HG03432 (cell line): Measurements from ENCODE around the gene MGAT4C.
"Not testable (repeated sequence)": the region's sequence is repeated elsewhere in the genome, so short reads cannot be mapped to it uniquely, and the experiment has no call there.

Source experiments
- ATAC-seq: cut with Tn5 transposase; IDR thresholded peaks from one replicate; pipeline ENCODE4 v1.9.1; 2021; ENCODE audit warnings: mild to moderate bottlenecking, moderate library complexity; ENCODE audit not compliant: unreplicated experiment

The MGAT4C gene

DNA sequence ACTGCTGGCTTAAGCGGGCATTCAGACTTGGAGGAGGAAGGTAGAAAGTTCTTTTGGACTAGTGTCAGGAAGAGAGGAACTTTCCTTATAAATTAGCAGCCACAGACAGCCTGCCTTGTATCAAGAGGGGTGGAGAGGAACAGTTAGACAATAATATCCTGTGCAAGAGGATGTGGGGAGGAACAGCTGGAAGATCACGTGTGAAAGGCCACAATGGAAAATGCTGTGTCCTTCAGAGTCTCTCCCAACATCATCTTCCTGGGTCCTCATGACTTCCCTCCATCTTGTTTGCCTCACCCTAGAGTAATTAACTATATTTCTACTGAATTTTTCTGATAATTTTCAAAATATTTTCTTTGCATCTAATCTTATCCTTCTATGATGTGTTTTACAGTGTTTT, 117.4 kb downstream of the MGAT4C start:
- no peak for ATAC-seq

DNA sequence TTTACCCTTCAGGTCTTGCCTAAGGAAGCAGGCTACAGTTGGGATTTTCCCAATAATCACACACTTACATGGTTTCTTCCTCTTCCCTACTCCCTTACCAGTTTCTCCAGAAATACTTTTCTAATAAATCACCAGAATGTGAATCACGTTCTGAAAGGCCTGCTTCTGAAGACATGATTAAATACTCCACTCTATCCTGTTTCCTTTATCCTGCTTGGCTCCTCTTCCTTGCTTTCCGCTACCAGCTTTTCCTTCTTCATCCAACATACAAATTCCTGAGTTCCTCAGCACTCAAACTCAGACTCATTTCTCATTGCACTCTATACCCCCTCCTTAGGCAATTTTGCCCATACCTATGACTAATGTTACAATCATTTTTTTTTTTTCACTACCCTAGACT, 118.3 kb downstream of the MGAT4C start:
- no peak for ATAC-seq

DNA sequence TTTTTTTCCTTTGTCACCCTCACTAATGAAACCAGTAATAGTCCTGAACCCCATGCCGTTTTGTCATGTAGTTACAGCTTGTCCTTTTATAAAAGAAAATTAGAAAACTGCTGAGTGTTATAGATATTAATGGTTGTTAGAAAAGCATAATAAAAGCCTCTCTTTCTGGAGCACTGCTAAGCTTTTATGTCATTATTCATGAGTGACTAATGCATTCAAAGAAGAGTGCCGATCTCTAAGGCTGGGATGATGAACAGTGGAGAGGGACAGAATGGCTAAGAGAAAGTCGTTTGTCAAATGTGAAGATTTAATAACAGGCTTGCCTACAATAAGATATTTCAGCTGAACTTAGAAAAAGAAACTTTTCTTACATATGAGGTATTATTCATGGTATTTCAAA, 121.6 kb downstream of the MGAT4C start:
- ATAC-seq, result no peak

DNA sequence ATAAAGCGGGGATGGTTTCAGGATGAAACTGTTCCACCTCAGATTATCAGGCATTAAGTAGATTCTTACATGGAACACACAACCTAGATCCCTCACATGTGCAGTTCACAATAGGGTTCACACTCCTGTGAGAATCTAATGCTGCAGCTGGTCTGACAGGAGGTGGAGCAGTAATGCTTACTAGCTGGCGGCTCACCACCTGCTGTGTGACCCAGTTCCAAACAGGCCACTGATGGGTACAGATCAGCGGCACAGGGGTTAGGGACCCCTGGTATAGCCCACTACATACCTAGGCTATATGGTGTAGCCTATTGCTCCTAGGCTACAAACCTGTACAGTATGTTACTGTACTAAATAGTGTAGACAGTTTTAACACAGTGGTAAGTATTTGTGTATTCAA, 129.3 kb downstream of the MGAT4C start:
- ATAC-seq, result not testable (repeated sequence)

DNA sequence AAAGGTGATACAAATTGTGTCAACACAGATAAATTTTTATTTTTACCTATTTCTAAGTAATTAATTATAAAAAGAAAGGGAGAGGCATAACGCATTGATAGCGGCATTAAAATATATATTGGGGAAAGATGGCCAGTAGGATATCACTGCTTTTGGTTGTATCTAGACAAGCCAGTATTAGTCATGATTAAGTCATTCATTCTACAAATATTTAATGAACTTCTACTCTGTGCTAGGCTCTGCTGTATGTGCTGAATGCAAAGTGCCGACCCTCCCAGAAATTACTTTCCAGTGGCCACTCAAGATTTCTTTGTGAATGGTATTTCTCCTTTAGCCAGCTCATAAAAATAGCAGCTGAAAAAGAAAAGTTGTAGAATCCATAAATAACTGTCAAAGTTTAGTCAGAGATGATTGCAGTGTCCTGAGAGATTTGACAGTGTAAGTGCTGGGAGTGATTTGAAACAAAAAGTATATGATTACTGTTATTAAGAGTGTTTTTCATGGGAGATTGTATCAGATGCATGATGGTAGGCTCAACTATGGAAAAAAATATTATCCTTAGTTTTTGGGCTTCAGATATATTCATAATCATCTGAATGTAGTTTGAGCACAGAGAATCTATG, 133.2 kb downstream of the MGAT4C start:
- ATAC-seq, result no peak

DNA sequence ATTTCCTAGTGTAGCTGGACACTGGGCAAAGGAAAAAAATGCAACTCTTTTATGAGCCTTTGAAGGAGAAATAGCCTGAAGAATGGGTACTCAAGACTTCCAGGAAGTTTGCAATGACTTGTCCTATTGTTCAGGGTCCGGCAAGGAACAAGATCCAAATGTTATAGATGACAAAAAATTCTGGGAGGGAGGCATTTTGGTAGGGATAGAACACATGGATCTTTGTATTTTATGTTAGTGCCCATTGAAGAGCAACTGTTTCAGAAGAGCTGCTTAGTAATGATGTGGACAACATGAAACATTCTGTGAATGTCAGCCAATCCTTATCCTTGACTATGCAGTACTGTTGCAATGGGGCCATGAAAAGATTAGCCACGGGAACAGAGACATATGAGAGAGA, 138.0 kb downstream of the MGAT4C start:
- ATAC-seq, result no peak

DNA sequence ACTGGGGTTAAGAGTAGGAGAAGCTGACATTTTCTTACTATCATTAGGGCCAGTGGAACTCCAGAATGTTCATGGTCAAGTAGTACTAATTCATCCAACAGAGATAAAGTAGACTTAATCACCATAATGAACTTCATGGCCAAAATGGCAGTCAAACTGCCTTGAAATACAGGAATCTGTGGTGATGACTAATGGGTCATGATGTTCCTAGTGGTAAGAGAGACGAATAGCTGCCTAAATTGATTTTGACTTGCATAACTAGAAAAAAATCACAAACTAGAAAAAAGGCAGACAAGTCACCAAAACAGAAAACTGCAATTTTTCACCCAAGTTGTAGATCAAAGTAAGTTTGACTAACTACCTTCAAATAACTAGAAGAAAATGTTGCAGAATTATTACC, 138.5 kb downstream of the MGAT4C start:
- no peak for ATAC-seq

DNA sequence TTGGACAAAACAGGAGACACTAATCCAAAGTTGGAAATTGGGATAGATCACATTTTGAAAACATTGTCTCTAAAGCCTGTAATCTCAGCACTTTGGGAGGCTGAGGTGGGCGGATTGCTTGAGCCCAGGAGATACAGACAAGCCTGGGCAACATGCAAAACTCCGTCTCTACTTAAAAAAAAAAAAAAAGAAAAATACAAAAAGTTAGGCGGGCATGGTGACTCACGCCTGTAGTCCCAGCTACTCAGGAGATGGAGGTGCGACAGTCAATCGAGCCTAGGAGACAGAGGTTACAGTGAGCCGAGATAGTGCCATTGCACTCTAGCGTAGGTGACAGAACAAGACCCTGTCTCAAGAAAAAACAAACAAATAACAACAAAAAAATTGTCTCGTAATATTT, 152.1 kb downstream of the MGAT4C start:
- no peak for ATAC-seq

DNA sequence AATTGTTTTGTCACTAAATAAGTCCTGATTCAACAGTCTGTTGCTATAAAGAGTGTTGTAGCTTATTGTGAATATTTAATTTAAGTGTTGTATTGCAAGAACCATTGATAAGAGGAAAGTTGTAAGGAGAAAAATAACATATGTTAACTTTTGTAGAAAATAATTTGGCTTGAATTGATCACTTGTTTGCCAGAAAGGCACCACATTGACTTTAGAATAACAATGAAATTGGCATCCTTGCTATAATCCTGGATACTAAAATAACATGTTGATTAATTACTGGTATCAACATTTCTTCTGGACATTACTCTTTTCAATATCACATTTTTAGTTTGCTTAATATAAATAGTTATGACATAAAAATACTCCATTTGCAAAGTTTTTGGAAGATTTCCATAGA, 159.0 kb downstream of the MGAT4C start:
- ATAC-seq, result no peak

DNA sequence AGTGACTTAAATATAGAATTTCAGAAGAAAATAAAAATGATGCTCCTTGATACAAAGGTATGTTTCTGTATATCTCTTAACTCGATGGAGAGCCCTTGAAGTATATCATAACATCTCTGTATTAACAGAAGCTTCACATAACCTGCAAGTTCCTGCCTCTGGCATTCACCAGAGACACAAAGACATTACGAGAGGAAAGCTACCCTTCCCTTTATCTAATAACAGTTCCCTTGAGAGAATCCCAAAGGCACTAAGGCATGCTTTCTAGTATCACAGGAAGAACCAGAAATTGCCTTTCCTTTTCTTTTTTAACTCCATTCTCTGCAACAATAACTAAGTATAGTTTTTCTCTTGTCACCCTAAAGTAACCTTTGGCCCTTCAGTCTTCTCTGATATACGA, 164.5 kb downstream of the MGAT4C start:
- ATAC-seq, result no peak

DNA sequence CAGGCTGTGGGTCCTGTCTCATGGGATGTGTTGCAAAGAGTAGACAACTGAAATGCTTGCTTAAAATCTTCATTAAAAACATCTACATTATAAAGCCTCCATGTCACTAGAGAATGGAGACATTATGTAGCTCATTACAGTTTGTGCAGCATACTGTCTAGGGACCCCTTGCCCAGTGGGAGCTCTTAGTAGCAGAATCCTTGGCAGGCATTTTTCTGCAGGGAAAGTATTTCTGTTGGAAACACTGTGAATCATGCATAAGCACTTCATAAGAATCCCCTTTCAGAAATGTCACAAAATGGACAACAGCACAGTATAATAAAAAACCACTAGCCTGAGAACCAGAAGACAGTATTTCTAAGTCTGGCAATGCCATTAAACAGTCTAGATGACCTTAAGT, 174.3 kb downstream of the MGAT4C start:
- ATAC-seq, result no peak

DNA sequence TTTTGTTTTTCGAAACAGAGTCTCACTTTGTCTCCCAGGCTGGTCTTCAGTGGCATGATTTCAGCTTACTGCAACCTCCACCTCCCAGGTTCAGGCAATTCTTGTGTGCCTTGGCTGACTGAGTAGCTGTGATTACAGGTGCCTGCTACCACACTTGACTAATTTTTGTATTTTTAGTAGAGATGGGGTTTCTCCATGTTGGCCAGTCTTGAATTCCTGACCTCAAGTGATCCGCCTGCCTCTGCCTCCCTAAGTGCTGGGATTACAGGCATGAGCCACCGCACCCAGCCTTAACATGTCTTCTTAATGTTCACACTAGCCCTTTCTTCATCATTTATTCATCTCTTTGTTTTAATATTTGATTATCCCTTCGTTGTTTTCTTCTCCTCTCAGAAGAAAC, 197.1 kb downstream of the MGAT4C start:
- ATAC-seq, result not testable (repeated sequence)

DNA sequence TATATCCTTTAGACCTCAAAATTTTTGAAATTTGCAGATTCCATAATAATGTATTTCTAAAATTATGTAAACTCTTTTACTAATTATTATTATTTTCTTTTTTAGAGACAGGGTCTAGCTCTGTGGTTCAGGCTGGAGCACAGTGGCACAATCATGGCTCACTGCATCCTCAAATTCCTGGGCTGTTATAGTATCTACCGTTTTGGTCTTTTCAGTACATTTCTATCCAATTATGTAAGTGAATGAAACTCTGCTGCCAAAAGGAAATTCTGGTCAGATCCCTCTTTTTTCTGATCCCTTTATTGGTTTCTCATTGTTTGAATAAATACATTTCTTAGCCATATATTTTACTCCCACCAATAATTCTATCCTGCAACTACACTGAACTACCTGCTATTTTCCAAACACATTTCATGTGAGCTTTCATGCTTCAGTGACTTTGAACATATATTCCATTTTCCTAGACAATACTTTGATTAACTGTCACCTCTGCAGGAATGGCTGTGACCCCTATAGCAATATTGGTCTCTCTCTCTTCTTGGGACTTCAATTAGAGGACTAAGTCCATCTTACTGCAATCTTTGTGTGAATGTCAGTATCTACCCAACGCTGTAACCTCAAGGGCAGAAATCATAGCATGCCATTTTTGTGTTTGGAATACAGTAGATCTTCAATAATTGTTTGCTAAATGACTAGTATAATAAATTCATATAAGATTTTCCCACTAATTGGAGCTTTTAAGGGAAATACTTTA, 198.9 kb downstream of the MGAT4C start:
- ATAC-seq, result no peak

DNA sequence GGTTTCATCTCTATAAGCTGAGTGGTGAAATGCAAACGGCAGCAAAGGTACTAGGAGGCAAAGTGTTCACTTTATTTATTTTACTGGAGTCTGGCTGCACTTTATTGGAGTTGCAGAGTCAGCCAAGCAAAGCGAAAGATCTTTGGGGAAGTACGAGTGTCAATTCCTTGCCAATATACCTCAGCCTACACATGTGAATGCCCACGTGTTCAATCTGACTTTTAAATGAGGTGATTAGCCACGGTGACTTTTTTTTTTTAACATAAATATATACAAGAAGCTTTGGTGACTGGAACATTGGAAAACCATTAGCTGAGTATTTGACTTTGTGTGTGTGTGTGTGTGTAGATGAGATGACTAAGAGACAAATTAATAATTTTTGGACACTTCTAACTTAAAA, 203.3 kb downstream of the MGAT4C start:
- no peak for ATAC-seq

DNA sequence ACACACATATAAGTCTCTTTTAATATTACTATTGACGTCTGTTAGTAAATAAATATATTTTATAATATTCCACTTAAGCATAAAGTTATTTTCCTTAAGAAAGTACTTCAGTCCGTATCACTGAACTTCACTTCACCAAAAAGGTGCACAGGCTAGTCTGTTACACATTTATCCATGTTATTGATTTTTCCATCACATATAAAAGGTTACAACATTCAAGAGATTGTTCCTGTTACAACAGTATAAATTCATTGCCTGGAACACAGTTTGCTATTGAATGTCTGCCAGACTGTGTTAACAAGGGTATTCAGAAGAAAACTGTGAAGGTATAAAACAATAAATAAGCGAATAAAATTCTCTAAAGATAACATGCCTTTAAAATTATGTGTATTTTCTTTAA, 206.2 kb downstream of the MGAT4C start:
- ATAC-seq, result no peak

DNA sequence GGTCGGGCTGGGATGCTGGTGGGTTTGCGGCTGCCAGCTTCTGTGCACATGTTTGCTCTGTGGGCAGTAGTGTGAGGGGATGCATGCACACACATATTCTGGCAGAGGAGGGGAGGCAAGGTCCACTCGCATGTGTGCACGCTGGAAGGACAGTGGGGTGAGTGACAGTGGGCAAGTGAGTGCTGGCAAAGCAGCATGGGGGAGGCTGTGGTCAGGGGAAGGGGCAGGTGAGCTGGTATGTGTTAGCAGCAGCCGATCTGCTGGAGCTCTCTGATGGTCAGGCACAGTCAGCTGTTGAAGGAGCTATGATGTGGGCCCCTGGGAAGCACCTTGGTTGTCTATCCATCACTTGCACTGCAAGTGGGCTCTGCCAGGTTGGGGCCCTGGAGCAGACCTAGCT, 211.8 kb downstream of the MGAT4C start:
- ATAC-seq, result no peak

DNA sequence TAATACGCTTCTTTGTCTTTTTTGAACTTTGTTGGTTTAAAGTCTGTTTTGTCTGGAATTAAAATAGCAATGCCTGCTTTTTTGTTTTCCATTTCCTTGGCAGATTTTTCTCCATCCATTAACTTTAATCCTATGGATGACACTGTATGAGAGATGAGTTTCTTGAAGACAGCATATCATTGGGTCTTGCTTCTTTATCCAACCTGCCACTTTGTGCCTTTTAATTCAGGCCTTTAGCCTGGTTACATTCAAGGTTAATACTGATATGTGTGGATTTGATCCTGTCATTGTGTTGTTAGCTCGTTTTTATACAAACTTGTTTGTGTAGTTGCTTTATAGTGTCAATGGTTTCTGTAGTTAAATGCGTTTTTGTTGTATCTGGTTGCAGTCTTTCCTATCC, 214.1 kb downstream of the MGAT4C start:
- ATAC-seq, result no peak

DNA sequence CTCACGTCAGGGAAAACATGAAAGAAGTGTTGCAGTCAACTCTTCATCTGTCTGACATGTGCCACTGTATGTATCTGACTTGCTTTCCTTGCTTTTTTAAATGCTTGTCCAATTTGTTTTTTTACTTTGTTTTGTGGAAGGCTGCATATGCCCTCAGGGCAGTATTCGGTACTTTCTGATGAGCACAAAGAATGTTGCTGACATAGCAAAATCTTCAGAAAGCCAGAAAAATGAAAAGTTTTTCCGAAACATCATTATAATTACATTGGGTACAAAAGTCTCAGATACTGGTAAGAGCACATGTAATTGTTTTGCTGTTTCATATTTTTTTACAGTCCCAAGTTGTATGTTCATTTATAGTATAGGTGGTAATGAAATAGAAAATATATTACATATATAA, 237.8 kb downstream of the MGAT4C start:
- ATAC-seq, result no peak

DNA sequence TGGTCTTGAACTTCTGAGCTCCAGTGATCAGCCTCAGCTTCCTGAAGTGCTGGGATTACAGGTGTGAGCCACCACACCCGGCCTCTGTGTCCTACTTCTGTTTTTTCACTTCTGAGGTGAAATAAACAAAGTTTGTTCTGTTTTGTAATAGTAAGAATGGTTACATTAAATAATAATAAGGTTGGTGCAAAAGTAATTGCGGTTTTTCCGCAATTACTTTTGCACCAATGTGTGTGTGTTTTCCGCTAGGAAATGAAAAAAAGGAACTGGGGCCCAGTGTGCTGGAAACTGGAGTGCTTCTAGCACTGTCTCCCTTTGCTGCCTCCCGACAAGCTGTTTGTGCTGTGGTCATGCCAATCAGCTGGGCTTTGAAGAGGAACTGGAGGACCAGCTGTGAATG, 241.2 kb downstream of the MGAT4C start:
- ATAC-seq, result no peak

DNA sequence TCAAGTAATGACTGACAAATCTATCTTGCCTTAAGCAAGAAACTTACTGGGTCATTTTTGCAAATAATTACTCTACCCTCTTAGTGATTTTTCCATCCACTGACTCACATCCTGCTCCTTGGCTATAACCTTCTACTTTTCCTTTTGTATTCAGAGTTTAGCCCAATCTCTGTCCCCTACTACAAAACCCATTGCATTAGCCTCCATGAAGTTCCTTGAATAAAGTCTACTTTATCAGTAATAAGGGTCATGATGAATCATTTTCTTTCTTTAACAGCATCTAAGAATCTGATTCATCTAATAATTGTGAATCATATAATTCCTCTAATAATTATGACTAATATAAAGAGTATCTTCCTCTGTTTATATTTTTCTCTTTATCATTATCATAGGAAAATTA, 249.5 kb downstream of the MGAT4C start:
- ATAC-seq, result no peak

DNA sequence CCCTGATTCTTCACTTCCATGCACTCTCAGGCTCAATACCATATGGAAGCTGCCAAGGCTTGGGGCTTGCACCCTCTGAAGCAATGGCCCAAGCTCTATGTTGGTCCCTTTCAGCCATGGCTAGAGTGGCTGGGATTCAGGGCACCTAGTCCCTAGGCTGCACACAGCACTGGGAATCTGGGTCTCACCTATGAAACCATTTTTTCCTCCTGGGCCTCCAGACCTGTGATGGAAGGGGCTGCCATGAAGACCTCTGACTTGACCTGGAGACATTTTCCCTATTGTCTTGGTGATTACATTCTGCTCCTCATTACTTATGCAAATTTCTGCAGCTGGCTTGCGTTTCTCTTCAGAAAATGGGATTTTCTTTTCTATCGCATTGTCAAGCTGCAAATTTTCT, 258.1 kb downstream of the MGAT4C start:
- no peak for ATAC-seq

DNA sequence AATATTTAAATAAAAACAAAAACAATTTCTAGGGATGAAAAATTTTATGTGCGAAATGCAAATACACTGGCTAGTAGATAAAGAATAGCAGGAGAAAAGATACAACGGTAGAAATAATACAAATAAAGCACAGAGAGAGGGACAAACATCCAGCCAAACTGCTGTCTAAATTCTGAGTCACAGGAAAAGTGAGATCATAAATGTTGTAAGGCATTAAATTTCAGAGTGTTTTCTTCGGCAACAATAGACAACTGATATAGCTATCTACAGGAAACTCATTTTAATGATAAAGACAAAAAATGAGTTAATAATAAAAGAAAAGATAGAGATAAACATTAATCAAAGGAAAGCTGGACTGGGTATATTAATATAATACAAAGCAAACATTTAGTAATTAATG, 259.9 kb downstream of the MGAT4C start:
- ATAC-seq, result no peak

DNA sequence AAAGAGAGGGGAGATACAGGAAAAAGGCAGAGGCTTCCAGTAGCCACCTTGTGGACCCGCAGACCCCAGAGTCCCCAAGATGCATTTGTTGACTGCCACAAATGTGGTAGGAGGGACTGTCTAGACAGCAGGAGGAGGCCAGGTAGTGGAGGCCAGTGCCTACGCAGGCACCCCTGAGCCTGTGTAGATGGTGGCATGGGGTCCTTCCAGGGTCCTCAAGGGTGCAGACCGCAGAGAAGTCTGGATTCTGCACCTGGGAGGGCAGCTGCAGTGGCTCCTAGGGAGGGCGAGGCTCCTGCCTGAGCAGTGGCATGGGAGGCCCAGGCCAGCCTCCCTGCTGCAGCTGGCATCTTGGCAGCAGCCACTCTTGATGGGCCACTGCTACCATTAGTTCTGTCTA, 262.4 kb downstream of the MGAT4C start:
- no peak for ATAC-seq
